K562 (cell line): Measurements from ENCODE around the gene ENTR1. TPM values are rescaled to one million over a fixed set of nuclear protein-coding genes. Genes with fewer than 3 reads are reported as not detected.

Experiments used
- ATAC-seq: fragments of 200-7000 bp; cut with Tn5 transposase; 3 replicates; pipeline ENCODE4 v1.9.1; 2020; ENCODE audit warnings: moderate library complexity
- BruUV-seq: library from RNA; stranded (reverse); fragments of 400-500 nt; replicated peaks from 2 replicates; lab custom pipeline; 2021; lab: Mats Ljungman, UMichigan
- CTCF ChIA-PET: fragments of 300-600 bp; formaldehyde crosslinking; extraction: SDS; loops from one replicate; lab custom pipeline; 2021; ENCODE audit warnings: low intra/inter-chr PET ratio; lab: Yijun Ruan, JAX
- POLR2A ChIA-PET: fragments of 300-600, 350-650 bp; sonication (Branson Sonifier 250); formaldehyde crosslinking; extraction: SDS; loops from one replicate; lab custom pipeline; 2021; ENCODE audit warnings: antibody characterized with exemption, inconsistent platforms; lab: Yijun Ruan, JAX
- DNase-seq, 4 experiments: peaks; one replicate each; pipeline versions ENCODE4 v3.0.0 to v3.0.0-alpha.2; 2011 to 2018; ENCODE audit warnings: low spot score in 3 of 4, mixed read lengths in 3 of 4; ENCODE audit errors: extremely low read depth in 1 of 4
- FAIRE-seq: peaks from 2 replicates; lab custom pipeline; 2011; peaks lifted over from hg19 to GRCh38; lab: Jason Lieb, UNC
- H2AFZ ChIP-seq: 2 replicates; pipeline ENCODE4 v1.6.0; 2011; ENCODE audit warnings: low read depth, low read length, control low read depth, inconsistent platforms
- H3K27ac ChIP-seq: fragments of 200-600 bp; 3 replicates; pipeline ENCODE4 v1.8.0; 2011; ENCODE audit warnings: low read depth, mild to moderate bottlenecking, control low read depth, inconsistent platforms, low read length, moderate library complexity, mixed read lengths; ENCODE audit errors: extremely low read depth
- H3K27me3 ChIP-seq, 2 experiments: fragments of 300-600 bp in 1 of 2; 2 replicates in 1 of 2; 3 replicates in 1 of 2; pipeline versions ENCODE4 v1.6.0 to v1.8.0; 2011; ENCODE audit warnings: inconsistent platforms in 2 of 2, low read length in 2 of 2, mild to moderate bottlenecking in 1 of 2, mixed read lengths in 1 of 2, moderate library complexity in 1 of 2; ENCODE audit not compliant: control insufficient read depth in 2 of 2, insufficient read depth in 2 of 2
- H3K36me3 ChIP-seq: fragments of 300-600 bp; 3 replicates; pipeline ENCODE4 v1.8.0; 2011; ENCODE audit warnings: mild to moderate bottlenecking, low read length, inconsistent platforms; ENCODE audit not compliant: control insufficient read depth, insufficient read depth
- H3K4me1 ChIP-seq, 2 experiments: fragments of 200-600 bp in 1 of 2; replicated peaks in 1 of 2; 2 replicates in 1 of 2; 3 replicates in 1 of 2; pipeline versions ENCODE4 v1.5.1 to v1.8.0; 2011; ENCODE audit warnings: inconsistent platforms in 2 of 2, low read length in 2 of 2, mild to moderate bottlenecking in 1 of 2, mixed read lengths in 1 of 2, moderate library complexity in 1 of 2; ENCODE audit not compliant: control insufficient read depth in 2 of 2, insufficient read depth in 2 of 2
- H3K4me2 ChIP-seq: 2 replicates; pipeline ENCODE4 v1.6.1; 2011; ENCODE audit warnings: low read length, control low read depth, inconsistent platforms, mixed read lengths; ENCODE audit not compliant: insufficient read depth
- H3K4me3 ChIP-seq: fragments of 200-600 bp; sonication (generic), shearing (Covaris generic); 2 replicates; pipeline ENCODE4 v1.5.1; 2016; ENCODE audit warnings: control low read depth, inconsistent platforms
- H3K79me2 ChIP-seq: fragments of 200-600 bp; 3 replicates; pipeline ENCODE4 v1.8.0; 2011; ENCODE audit warnings: low read length, inconsistent platforms; ENCODE audit not compliant: control insufficient read depth, insufficient read depth
- H3K9ac ChIP-seq, 2 experiments: 2 replicates each; pipeline versions ENCODE4 v1.6.0 to v1.6.1; 2011; ENCODE audit warnings: low read depth in 2 of 2, low read length in 2 of 2, control low read depth in 1 of 2, inconsistent platforms in 1 of 2, mild to moderate bottlenecking in 1 of 2, mixed read lengths in 1 of 2; ENCODE audit not compliant: insufficient read depth in 1 of 2
- H3K9me1 ChIP-seq: one replicate; pipeline ENCODE4 v1.6.0; 2011; ENCODE audit warnings: inconsistent platforms, mild to moderate bottlenecking, low read length, moderate library complexity; ENCODE audit not compliant: control insufficient read depth, insufficient read depth
- H3K9me3 ChIP-seq: replicated peaks from 2 replicates; pipeline ENCODE4 v1.5.1; 2011; ENCODE audit warnings: low read depth, low read length, inconsistent platforms; ENCODE audit not compliant: control insufficient read depth, insufficient read depth
- H4K20me1 ChIP-seq: replicated peaks from 2 replicates; pipeline ENCODE4 v1.6.1; 2011; ENCODE audit warnings: low read length, inconsistent platforms, mixed read lengths; ENCODE audit not compliant: control insufficient read depth, insufficient read depth
- ATF3 ChIP-seq, 2 experiments: fragments of 450-650 bp in 1 of 2; sonication (generic) in 1 of 2; formaldehyde crosslinking in 1 of 2; IDR thresholded peaks in 1 of 2; conservative IDR thresholded peaks in 1 of 2; 2 replicates each; pipeline versions ENCODE4 v1.6.1 to v1.8.1; 2016 to 2023; ENCODE audit warnings: mild to moderate bottlenecking in 2 of 2, moderate library complexity in 2 of 2, inconsistent platforms in 1 of 2, missing genetic modification reagents in 1 of 2
- BHLHE40 ChIP-seq: IDR thresholded peaks from 2 replicates; pipeline ENCODE4 v1.6.1; 2011; ENCODE audit warnings: low read length, improper control_type of control experiment
- HOMEZ ChIP-seq: fragments of 250-450 bp; sonication (Bioruptor Pico); IDR thresholded peaks from 2 replicates; pipeline ENCODE4 v1.4.0; 2020; ENCODE audit warnings: mild to moderate bottlenecking, moderate library complexity
- MCM7 ChIP-seq, 2 experiments: fragments of 450-650 bp; IDR thresholded peaks; 2 replicates each; pipeline ENCODE4 v1.6.1; 2016 to 2018
- MITF ChIP-seq: IDR thresholded peaks from 2 replicates; pipeline ENCODE4 v1.6.1; 2014; ENCODE audit warnings: antibody characterized with exemption
- NR1H2 ChIP-seq: sonication (generic); formaldehyde crosslinking; IDR thresholded peaks from 2 replicates; pipeline ENCODE4 v1.4.0; 2020; ENCODE audit warnings: mild to moderate bottlenecking, missing genetic modification reagents
- POLR2G ChIP-seq: fragments of 200-400 bp; formaldehyde crosslinking; IDR thresholded peaks from 2 replicates; pipeline ENCODE4 v1.6.1; 2017; ENCODE audit warnings: low read depth, mild to moderate bottlenecking, antibody characterized with exemption, low read length, moderate library complexity
- RBFOX2 ChIP-seq: fragments of 200-400 bp; formaldehyde crosslinking; IDR thresholded peaks from 2 replicates; pipeline ENCODE4 v1.6.1; 2017; ENCODE audit warnings: low read depth, mild to moderate bottlenecking, low read length, moderate library complexity
- ZBED1 ChIP-seq: IDR thresholded peaks from 2 replicates; pipeline ENCODE4 v1.6.1; 2014
- ZBTB5 ChIP-seq: fragments of 450-650 bp; IDR thresholded peaks from 2 replicates; pipeline ENCODE4 v1.6.1; 2017; ENCODE audit warnings: antibody characterized with exemption
- ZEB2 ChIP-seq: fragments of 450-650 bp; IDR thresholded peaks from 2 replicates; pipeline ENCODE4 v1.6.1; 2016
- ZNF232 ChIP-seq: sonication (generic); formaldehyde crosslinking; IDR thresholded peaks from 2 replicates; pipeline ENCODE4 v1.8.0; 2022; ENCODE audit warnings: mild to moderate bottlenecking, missing genetic modification reagents
- WGBS: fragments of 100-300 bp; shearing (Covaris generic); methylation state at CpG from one replicate; pipeline ENCODE4 v1.1.6; 2016; ENCODE audit warnings: low coverage, mixed read lengths; ENCODE audit not compliant: insufficient coverage; ENCODE audit errors: missing lambda C conversion rate; 5-methylcytosine and 5-hydroxymethylcytosine counted together
- in situ Hi-C: fragments of 300-500 bp; cut with MboI; formaldehyde crosslinking; loops from 4 replicates; pipeline ENCODE4 v1.15.0; 2018; ENCODE audit warnings: inconsistent platforms, mixed read lengths
- intact Hi-C: fragments of 100-400 bp; cut with micrococcal nuclease; formaldehyde crosslinking; loops from 2 replicates; pipeline ENCODE4 v1.14.2; 2022
- polyA plus RNA-seq, 8 experiments: library from polyadenylated mRNA; depleted of rRNA in 4 of 8; stranded (reverse) in 5 of 8; unstranded in 3 of 8; fragments of >200 nt; fragmentation: Nextera tagmentation in 2 of 8; fragmentation: Illumina TruSeq in 1 of 8; extraction: Ambion mirVana in 2 of 8; extraction: Trizol in 1 of 8; gene quantifications; 2 replicates each; pipeline versions ENCODE4 v1.2.1 to v1.2.3, GENCODE V29; 2011 to 2014; ENCODE audit warnings: inconsistent platforms in 1 of 8, missing spikeins in 1 of 8
- total RNA-seq, 7 experiments: library from RNA; depleted of rRNA in 6 of 7; stranded (reverse); fragments of >200 nt in 6 of 7; fragmentation: Illumina TruSeq in 2 of 7; extraction: Trizol in 2 of 7; gene quantifications; 2 replicates each; pipeline versions ENCODE4 v1.2.1 to v1.2.3, GENCODE V29; 2011 to 2021; ENCODE audit warnings: low replicate concordance in 1 of 7

ENTR1 gene
- total and polyA plus RNA-seq, 9 of the 15 experiments (the other 6 are each of a cell fraction or from before 2014, with no cell fraction given) = 6.7 to 106 (median 72.6) TPM

- TF ChIP-seq HOMEZ (CRISPR knock-in tag) (no peak), MITF (no peak)
These were observed 27.0 kb downstream of the ENTR1 start (continued) for GRCh38 chr9:136383436-136383835.

GRCh38 chr9:136381966-136382513, 28.4 kb downstream of the ENTR1 start:
- no peaks in the 10 kb centered on the region for H3K9me3 ChIP-seq
- peaks cover 0 to 29% of the 10 kb centered on the region in 2 experiments; a peak in 1 of 5 replicates for H3K4me1 ChIP-seq
- H3K79me2 ChIP-seq = no peaks in the 10 kb centered on the region
- H3K27ac ChIP-seq = no peak overlapping the region
- ATAC-seq (no peak), FAIRE-seq (no peak), DNase-seq (no peak)
- no peak overlapping the region for H3K9ac ChIP-seq
- intact Hi-C loops (no loop called here), in situ Hi-C loops (no loop called here)
- no peaks in the 10 kb centered on the region for H4K20me1 ChIP-seq
- POLR2A ChIA-PET = interaction anchor here (1.3 kb wide), 2 partner anchors 7 to 19 kb away, joined by 4 to 5 read pairs; no protein-coding TSS in a partner anchor
- no peaks in the 10 kb centered on the region for H3K27me3 ChIP-seq
- no peak overlapping the region for H3K4me2 ChIP-seq
- TF ChIP-seq RBFOX2 (peak; percentile 41; the same call in 1 of the 2 replicates), POLR2G (peak; percentile 45), ZBED1 (no peak), ZEB2 (no peak), ZNF232 (no peak), BHLHE40 (no peak), ZBTB5 (no peak), NR1H2 (CRISPR knock-in tag) (no peak), ATF3 (IDR thresholded peaks at IDR 0.05) (no peak), ATF3 (CRISPR knock-in tag; conservative IDR thresholded peaks at IDR 0.05) (no peak), MCM7 (IDR thresholded peaks at IDR 0.05) (no peak)
- peaks cover 94% of the 10 kb centered on the region; the same call in 2 of the 3 replicates for H3K36me3 ChIP-seq
- BruUV-seq = no TSS peak
- CTCF ChIA-PET = no interaction called here
- H3K9me1 ChIP-seq = no peaks in the 10 kb centered on the region
- WGBS = 95% methylated on average over 16 of the region's 25 CpGs
- no peak overlapping the region for H3K4me3 ChIP-seq
- no peak overlapping the region for H2AFZ ChIP-seq
